ENCODE measurements around the gene FNBP1. TPM values are rescaled to one million over a fixed set of nuclear protein-coding genes. Genes with fewer than 3 reads are reported as not detected.
A peak's percentile ranks its signal among the peaks of the same experiment; 100 is the strongest.

Gene FNBP1
- total RNA-seq, 1 experiment from 2014 or later, result 80.7 TPM

GRCh38 chr9:129916707-129917106, 126.3 kb downstream of the FNBP1 start:
- intact Hi-C loops (cut with micrococcal nuclease; ENCODE audit: unreplicated experiment), result no loop called here
- Histone ChIP-seq H3F3A (ENCODE audit: insufficient read depth, low read depth) (peaks cover 3% of the 10 kb centered on the region; the same call in 1 of the 2 replicates), H3K9me3 (ENCODE audit: insufficient read depth, low read depth) (no peaks in the 10 kb centered on the region), H3K27me3 (ENCODE audit: insufficient read depth, low read depth) (no peaks in the 10 kb centered on the region), H3K9me2 (ENCODE audit: insufficient read depth) (no peaks in the 10 kb centered on the region), H3K4me1 (replicated peaks; ENCODE audit: insufficient read depth) (peaks cover 3% of the 10 kb centered on the region; the same call in 1 of the 2 replicates), H3K27ac (no peak overlapping the region), H3K36me3 (ENCODE audit: low read depth) (no peaks in the 10 kb centered on the region), H3K4me2 (no peak overlapping the region), H3K79me2 (ENCODE audit: low read depth) (no peaks in the 10 kb centered on the region), H3K4me3 (no peak overlapping the region), H2AFZ (no peak overlapping the region), H4K20me1 (ENCODE audit: insufficient read depth) (no peaks in the 10 kb centered on the region)
- CTCF ChIA-PET, result no interaction called here
- POLR2A ChIA-PET (ENCODE audit: unreplicated experiment), result interaction anchor here (0.6 kb wide), 1 partner anchor 15 kb away, joined by 6 read pairs; no protein-coding TSS in a partner anchor
- TF ChIP-seq, protein P1, sequence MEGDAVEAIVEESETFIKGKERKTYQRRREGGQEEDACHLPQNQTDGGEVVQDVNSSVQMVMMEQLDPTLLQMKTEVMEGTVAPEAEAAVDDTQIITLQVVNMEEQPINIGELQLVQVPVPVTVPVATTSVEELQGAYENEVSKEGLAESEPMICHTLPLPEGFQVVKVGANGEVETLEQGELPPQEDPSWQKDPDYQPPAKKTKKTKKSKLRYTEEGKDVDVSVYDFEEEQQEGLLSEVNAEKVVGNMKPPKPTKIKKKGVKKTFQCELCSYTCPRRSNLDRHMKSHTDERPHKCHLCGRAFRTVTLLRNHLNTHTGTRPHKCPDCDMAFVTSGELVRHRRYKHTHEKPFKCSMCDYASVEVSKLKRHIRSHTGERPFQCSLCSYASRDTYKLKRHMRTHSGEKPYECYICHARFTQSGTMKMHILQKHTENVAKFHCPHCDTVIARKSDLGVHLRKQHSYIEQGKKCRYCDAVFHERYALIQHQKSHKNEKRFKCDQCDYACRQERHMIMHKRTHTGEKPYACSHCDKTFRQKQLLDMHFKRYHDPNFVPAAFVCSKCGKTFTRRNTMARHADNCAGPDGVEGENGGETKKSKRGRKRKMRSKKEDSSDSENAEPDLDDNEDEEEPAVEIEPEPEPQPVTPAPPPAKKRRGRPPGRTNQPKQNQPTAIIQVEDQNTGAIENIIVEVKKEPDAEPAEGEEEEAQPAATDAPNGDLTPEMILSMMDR (conservative IDR thresholded peaks at IDR 0.05), result no peak
- TF ChIP-seq EZH2 (IDR thresholded peaks at IDR 0.05; ENCODE audit: low read depth), result no peak
- no peak for DNase-seq
- no TSS peak for BruUV-seq (replicated peaks)

GRCh38 chr9:129914051-129914450, 128.9 kb downstream of the FNBP1 start:
- Histone ChIP-seq H3F3A (ENCODE audit: insufficient read depth, low read depth) (peaks cover 23% of the 10 kb centered on the region), H3K79me2 (ENCODE audit: low read depth) (no peaks in the 10 kb centered on the region), H3K9me2 (ENCODE audit: insufficient read depth) (no peaks in the 10 kb centered on the region), H3K9me3 (ENCODE audit: insufficient read depth, low read depth) (no peaks in the 10 kb centered on the region), H3K4me2 (no peak overlapping the region), H4K20me1 (ENCODE audit: insufficient read depth) (no peaks in the 10 kb centered on the region), H3K27me3 (ENCODE audit: insufficient read depth, low read depth) (no peaks in the 10 kb centered on the region), H2AFZ (no peak overlapping the region), H3K4me3 (no peak overlapping the region), H3K27ac (peak overlapping the region; percentile 47; the same call in 1 of the 2 replicates), H3K36me3 (ENCODE audit: low read depth) (0 out of 2 replicates have a peak, but pooled peaks cover 5% of the 10 kb centered on the region), H3K4me1 (replicated peaks; ENCODE audit: insufficient read depth) (peaks cover 28% of the 10 kb centered on the region)
- POLR2A ChIA-PET (ENCODE audit: unreplicated experiment), result interaction anchor here (0.7 kb wide), 1 partner anchor 159 kb away, joined by 25 read pairs; no protein-coding TSS in a partner anchor
- no peak for TF ChIP-seq EZH2 (IDR thresholded peaks at IDR 0.05; ENCODE audit: low read depth)
- TF ChIP-seq, protein P1 (conservative IDR thresholded peaks at IDR 0.05), result no peak
- no peak for DNase-seq
- intact Hi-C loops (cut with micrococcal nuclease; ENCODE audit: unreplicated experiment), result loop anchor here (5.0 kb wide), 1 partner anchor 138 kb away; the partner anchor contains the start of gene GPR107
- CTCF ChIA-PET, result interaction anchor here (0.6 kb wide), 1 partner anchor 28 kb away, joined by 4 read pairs; no protein-coding TSS in a partner anchor
- BruUV-seq (replicated peaks), result no TSS peak

DNA sequence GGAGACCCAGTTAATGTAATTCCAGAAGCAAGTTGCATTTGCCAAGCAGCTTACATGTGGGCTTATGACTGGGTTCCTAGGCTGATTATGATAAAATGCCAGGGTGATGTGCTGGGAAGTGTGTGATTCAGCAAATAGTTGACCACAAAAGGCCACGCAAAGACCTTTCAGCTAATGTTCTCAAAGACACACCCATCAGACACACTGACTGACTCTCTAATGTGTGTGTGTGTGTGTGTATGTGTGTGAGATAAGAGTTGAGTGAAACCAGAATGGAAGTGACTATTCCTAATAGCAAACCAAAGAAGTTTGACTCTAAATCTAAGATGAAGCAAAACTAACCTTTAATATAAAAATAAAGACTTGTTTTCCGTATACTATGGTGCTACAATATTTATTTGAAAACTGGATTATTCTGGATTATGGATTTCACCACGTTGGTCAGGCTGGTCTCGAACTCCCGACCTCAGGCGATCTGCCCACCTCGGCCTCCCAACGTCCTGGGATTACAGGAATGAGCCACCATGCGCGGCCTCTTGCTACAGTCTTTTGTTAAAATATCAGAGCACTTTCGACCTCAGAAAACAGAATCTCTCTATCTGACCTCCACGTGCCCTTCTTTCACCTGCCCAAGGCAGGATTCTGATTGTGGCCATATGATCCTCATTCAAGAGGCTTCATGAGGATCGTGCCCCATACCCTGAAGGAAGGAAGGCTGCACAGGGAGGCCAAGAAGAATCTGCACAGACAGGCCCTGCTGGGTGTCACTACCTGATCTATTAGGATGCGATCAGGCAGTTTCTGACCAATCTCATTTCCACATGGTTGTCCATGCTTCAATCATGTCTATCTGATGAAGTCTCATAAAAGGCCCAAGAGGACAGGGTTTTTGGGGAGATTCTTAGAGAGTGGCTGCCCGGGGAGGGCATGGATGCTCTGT, 132.1 kb downstream of the FNBP1 start:
- no peaks in the 10 kb centered on the region for H3K79me2 ChIP-seq (ENCODE audit: low read depth)
- H3K27ac ChIP-seq, result peak overlapping the region; percentile 93
- H3K27me3 ChIP-seq (ENCODE audit: insufficient read depth, low read depth), result no peaks in the 10 kb centered on the region
- H3K4me2 ChIP-seq, result peak overlapping the region; percentile 47
- ChIA-PET CTCF (interaction anchor here (0.6 kb wide), 1 partner anchor 550 kb away, joined by 11 read pairs; no protein-coding TSS in a partner anchor), POLR2A (ENCODE audit: unreplicated experiment) (interaction anchor here (0.7 kb wide), 2 partner anchors 23 to 353 kb away, joined by 3 to 7 read pairs; no protein-coding TSS in a partner anchor)
- peaks cover 29% of the 10 kb centered on the region for H3K4me1 ChIP-seq (replicated peaks; ENCODE audit: insufficient read depth)
- H3K36me3 ChIP-seq (ENCODE audit: low read depth), result 0 out of 2 replicates have a peak, but pooled peaks cover 5% of the 10 kb centered on the region
- H3K9me2 ChIP-seq (ENCODE audit: insufficient read depth), result no peaks in the 10 kb centered on the region
- intact Hi-C loops (cut with micrococcal nuclease; ENCODE audit: unreplicated experiment), result loop anchor here (5.0 kb wide), 1 partner anchor 141 kb away; the partner anchor contains the start of gene GPR107
- TF ChIP-seq EZH2 (IDR thresholded peaks at IDR 0.05; ENCODE audit: low read depth), result no peak
- TF ChIP-seq, protein P1 (conservative IDR thresholded peaks at IDR 0.05), result no peak
- no peaks in the 10 kb centered on the region for H4K20me1 ChIP-seq (ENCODE audit: insufficient read depth)
- no peak overlapping the region for H2AFZ ChIP-seq
- DNase-seq, result peak; percentile 74 to 98
- no TSS peak for BruUV-seq (replicated peaks)
- H3K4me3 ChIP-seq, result no peak overlapping the region
- H3F3A ChIP-seq (ENCODE audit: insufficient read depth, low read depth), result peaks cover 23% of the 10 kb centered on the region
- H3K9me3 ChIP-seq (ENCODE audit: insufficient read depth, low read depth), result no peaks in the 10 kb centered on the region

Measured in PC-9 (cell line).